ENCODE data around the gene NAA60. TPM values are rescaled to one million over a fixed set of nuclear protein-coding genes. Genes with fewer than 3 reads are reported as not detected.

The NAA60 gene
- total and polyA plus RNA-seq, 2 experiments from 2014 or later: 32.4 to 36.5 TPM

GRCh38 chr16:3408561-3409197 is 34.8 kb upstream of the NAA60 start:
- DNase-seq (ENCODE audit: low spot score): no peak
- H3K9me2 ChIP-seq (ENCODE audit: insufficient read depth): no peaks in the 10 kb centered on the region; the same call in 1 of the 2 replicates
- peaks cover under 1% of the 10 kb centered on the region; the same call in 1 of the 2 replicates for H3K79me2 ChIP-seq (replicated peaks; ENCODE audit: insufficient read depth)
- H3K4me1 ChIP-seq (ENCODE audit: insufficient read depth): no peaks in the 10 kb centered on the region
- H3K4me3 Mint-ChIP-seq: no peak overlapping the region
- peaks cover 8% of the 10 kb centered on the region for H3K27me3 Mint-ChIP-seq (ENCODE audit: insufficient read depth, low read depth, poor library complexity)
- peaks cover 94% of the 10 kb centered on the region for H3K9me3 Mint-ChIP-seq
- H3K36me3 ChIP-seq (ENCODE audit: insufficient read depth): peaks cover 45% of the 10 kb centered on the region
- H3K4me3 ChIP-seq: no peak overlapping the region
- peaks cover 89% of the 10 kb centered on the region for H3K36me3 Mint-ChIP-seq (ENCODE audit: low read depth)
- no peak overlapping the region for H3K27ac ChIP-seq (ENCODE audit: low read depth)
- no peaks in the 10 kb centered on the region for H3K27me3 ChIP-seq (ENCODE audit: insufficient read depth)
- H3K4me1 Mint-ChIP-seq: no peaks in the 10 kb centered on the region
- no peak overlapping the region for H3K27ac Mint-ChIP-seq
- no peak overlapping the region for H2AFZ ChIP-seq
- H3K4me2 ChIP-seq: no peak overlapping the region
- H3F3A ChIP-seq (replicated peaks; ENCODE audit: low read depth): no peaks in the 10 kb centered on the region
- ATAC-seq: no peak
- no peaks in the 10 kb centered on the region for H4K20me1 ChIP-seq (replicated peaks; ENCODE audit: insufficient read depth)
- TF ChIP-seq EZH2 (IDR thresholded peaks at IDR 0.05; ENCODE audit: low read depth, unreplicated experiment) (no peak), ZNF114 (CRISPR knock-in tag; IDR thresholded peaks at IDR 0.05) (no peak), POLR2AphosphoS5 (IDR thresholded peaks at IDR 0.05; ENCODE audit: low read depth) (no peak), EZH2phosphoT487 (IDR thresholded peaks at IDR 0.05; ENCODE audit: unreplicated experiment) (no peak), CREB1 (CRISPR knock-in tag; IDR thresholded peaks at IDR 0.05; ENCODE audit: low read depth) (no peak), JUNB (IDR thresholded peaks at IDR 0.05; ENCODE audit: unreplicated experiment) (no peak), ETS1 (IDR thresholded peaks at IDR 0.05) (no peak), STAT1 (IDR thresholded peaks at IDR 0.05; ENCODE audit: unreplicated experiment) (no peak)
- TF ChIP-seq, protein P1, sequence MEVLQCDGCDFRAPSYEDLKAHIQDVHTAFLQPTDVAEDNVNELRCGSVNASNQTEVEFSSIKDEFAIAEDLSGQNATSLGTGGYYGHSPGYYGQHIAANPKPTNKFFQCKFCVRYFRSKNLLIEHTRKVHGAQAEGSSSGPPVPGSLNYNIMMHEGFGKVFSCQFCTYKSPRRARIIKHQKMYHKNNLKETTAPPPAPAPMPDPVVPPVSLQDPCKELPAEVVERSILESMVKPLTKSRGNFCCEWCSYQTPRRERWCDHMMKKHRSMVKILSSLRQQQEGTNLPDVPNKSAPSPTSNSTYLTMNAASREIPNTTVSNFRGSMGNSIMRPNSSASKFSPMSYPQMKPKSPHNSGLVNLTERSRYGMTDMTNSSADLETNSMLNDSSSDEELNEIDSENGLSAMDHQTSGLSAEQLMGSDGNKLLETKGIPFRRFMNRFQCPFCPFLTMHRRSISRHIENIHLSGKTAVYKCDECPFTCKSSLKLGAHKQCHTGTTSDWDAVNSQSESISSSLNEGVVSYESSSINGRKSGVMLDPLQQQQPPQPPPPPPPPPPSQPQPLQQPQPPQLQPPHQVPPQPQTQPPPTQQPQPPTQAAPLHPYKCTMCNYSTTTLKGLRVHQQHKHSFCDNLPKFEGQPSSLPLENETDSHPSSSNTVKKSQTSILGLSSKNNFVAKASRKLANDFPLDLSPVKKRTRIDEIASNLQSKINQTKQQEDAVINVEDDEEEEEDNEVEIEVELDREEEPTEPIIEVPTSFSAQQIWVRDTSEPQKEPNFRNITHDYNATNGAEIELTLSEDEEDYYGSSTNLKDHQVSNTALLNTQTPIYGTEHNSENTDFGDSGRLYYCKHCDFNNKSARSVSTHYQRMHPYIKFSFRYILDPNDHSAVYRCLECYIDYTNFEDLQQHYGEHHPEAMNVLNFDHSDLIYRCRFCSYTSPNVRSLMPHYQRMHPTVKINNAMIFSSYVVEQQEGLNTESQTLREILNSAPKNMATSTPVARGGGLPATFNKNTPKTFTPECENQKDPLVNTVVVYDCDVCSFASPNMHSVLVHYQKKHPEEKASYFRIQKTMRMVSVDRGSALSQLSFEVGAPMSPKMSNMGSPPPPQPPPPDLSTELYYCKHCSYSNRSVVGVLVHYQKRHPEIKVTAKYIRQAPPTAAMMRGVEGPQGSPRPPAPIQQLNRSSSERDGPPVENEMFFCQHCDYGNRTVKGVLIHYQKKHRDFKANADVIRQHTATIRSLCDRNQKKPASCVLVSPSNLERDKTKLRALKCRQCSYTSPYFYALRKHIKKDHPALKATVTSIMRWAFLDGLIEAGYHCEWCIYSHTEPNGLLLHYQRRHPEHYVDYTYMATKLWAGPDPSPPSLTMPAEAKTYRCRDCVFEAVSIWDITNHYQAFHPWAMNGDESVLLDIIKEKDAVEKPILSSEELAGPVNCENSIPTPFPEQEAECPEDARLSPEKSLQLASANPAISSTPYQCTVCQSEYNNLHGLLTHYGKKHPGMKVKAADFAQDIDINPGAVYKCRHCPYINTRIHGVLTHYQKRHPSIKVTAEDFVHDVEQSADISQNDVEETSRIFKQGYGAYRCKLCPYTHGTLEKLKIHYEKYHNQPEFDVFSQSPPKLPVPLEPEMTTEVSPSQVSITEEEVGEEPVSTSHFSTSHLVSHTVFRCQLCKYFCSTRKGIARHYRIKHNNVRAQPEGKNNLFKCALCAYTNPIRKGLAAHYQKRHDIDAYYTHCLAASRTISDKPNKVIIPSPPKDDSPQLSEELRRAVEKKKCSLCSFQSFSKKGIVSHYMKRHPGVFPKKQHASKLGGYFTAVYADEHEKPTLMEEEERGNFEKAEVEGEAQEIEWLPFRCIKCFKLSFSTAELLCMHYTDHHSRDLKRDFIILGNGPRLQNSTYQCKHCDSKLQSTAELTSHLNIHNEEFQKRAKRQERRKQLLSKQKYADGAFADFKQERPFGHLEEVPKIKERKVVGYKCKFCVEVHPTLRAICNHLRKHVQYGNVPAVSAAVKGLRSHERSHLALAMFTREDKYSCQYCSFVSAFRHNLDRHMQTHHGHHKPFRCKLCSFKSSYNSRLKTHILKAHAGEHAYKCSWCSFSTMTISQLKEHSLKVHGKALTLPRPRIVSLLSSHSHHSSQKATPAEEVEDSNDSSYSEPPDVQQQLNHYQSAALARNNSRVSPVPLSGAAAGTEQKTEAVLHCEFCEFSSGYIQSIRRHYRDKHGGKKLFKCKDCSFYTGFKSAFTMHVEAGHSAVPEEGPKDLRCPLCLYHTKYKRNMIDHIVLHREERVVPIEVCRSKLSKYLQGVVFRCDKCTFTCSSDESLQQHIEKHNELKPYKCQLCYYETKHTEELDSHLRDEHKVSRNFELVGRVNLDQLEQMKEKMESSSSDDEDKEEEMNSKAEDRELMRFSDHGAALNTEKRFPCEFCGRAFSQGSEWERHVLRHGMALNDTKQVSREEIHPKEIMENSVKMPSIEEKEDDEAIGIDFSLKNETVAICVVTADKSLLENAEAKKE (CRISPR knock-in tag; IDR thresholded peaks at IDR 0.05): no peak
- TF ChIP-seq, protein P2, sequence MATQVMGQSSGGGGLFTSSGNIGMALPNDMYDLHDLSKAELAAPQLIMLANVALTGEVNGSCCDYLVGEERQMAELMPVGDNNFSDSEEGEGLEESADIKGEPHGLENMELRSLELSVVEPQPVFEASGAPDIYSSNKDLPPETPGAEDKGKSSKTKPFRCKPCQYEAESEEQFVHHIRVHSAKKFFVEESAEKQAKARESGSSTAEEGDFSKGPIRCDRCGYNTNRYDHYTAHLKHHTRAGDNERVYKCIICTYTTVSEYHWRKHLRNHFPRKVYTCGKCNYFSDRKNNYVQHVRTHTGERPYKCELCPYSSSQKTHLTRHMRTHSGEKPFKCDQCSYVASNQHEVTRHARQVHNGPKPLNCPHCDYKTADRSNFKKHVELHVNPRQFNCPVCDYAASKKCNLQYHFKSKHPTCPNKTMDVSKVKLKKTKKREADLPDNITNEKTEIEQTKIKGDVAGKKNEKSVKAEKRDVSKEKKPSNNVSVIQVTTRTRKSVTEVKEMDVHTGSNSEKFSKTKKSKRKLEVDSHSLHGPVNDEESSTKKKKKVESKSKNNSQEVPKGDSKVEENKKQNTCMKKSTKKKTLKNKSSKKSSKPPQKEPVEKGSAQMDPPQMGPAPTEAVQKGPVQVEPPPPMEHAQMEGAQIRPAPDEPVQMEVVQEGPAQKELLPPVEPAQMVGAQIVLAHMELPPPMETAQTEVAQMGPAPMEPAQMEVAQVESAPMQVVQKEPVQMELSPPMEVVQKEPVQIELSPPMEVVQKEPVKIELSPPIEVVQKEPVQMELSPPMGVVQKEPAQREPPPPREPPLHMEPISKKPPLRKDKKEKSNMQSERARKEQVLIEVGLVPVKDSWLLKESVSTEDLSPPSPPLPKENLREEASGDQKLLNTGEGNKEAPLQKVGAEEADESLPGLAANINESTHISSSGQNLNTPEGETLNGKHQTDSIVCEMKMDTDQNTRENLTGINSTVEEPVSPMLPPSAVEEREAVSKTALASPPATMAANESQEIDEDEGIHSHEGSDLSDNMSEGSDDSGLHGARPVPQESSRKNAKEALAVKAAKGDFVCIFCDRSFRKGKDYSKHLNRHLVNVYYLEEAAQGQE (IDR thresholded peaks at IDR 0.05; ENCODE audit: unreplicated experiment): no peak

Measured in GM23338 (cell line).